ELF-1 (cell line): ENCODE measurements around the gene KRTAP10-11.
"Not testable (repeated sequence)": the region's sequence is repeated elsewhere in the genome, so short reads cannot be mapped to it uniquely, and the experiment has no call there.

Source experiments
- DNase-seq: peaks from one replicate; pipeline ENCODE4 v3.0.0-alpha.2; 2016; ENCODE audit warnings: low read depth, low spot score

KRTAP10-11 gene

DNA sequence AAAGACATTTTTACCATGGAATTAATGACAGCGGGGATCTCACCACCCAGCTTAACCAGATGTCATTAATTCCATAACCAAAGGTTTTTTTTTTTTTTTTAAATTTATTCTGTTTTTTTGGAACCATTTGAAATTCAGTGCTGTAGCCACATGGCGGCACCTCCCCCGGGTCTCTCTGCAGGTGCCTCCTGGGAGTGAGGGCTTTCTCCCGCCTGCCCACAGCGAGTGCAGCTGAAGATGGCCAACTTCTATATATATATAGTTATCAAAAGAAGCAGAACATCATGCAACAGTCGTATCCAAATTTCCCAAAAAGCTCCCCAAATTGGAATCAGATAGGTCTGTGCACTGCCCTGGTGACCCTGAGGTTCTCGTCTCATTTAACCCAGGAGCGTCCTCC is 30.7 kb upstream of the KRTAP10-11 start:
- DNase-seq, result no peak

DNA sequence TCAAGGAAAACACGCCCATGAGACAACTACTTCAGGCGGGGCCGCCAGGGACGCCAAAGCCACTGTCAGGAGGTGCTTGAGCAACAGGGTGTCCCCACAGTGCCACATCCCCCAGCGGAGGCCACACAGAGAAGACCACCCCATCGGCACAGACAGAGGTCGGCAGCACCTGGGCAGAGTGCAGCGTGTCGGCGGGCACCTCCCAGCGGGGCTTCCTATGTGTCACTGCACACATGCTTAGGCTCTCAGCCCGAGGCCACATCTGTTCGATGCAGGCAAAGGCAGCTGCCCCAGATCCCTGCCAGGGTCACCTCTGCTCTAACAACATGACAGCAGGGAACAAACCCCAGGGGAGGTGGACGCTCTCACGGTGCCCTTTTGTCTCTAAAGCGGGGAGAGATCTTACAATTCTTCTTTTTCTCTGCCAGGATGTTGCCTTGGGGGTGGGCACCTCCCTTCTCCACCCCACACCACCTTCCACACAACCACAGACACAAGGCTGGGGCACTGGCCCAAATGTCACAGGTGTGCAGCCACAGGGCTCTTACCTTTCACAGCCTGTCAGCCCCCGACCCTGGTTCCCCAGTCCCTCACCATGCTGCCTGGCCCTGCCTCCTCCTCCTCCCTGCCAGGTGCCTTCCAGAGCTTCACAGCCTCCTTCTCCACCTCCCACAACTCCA is 30.2 kb upstream of the KRTAP10-11 start:
- DNase-seq, result no peak

DNA sequence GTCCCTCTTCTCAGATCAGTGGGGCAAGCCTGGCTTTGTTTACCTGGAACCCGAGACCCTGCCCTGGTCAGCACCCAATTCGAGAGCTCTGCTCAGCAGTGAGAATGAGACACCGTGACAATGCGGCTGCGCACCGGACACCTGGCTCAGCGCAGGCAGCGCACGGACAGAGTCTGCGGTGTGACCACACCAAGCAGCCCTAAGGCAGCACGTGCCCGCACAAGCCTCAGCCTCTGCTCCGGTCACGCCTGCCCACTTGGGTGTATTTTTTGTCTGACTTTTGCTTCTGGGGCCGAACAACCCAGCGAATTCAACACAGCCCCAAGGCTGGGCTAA is 29.7 kb upstream of the KRTAP10-11 start:
- DNase-seq, result no peak

DNA sequence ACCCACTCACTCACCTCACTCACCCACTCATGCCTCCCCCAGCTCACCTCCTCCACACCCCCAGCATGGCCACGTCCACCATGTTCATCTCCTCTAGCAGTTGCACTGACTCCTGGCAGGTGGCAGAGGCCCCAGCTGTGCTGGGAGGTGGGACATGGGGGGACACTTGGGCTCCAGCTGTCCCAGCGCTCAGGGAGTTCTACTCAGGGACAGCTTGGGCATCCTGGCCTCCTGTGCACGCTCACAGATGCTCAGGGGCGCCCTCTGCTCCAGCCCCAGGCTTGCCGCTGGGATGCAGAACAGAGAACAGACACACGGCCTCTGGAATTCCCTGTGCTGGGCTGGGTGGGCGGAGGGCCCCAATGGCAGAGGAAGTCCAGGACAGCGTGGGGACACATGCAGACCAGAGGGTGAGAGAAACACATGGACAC is 29.1 kb upstream of the KRTAP10-11 start:
- DNase-seq, result no peak

DNA sequence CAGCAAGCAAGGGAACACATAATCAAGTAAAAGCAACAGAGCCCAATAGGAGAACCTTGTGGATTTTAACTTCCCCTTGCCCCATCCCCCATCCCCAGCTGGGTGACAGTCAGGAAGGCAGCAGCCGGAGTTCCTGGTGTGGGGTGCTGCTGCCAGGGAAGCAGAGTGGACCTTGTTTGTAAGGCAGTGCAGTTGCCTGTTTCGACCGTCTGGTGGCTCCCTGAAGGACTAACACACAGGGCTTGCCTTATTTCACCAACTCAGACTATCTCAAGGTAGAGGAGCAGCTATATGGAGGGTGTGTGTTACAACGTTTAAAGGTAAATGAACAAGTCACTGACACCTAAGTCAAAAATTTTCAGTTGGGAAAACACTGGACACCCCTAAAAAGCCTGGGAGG is 27.7 kb upstream of the KRTAP10-11 start:
- no peak for DNase-seq

DNA sequence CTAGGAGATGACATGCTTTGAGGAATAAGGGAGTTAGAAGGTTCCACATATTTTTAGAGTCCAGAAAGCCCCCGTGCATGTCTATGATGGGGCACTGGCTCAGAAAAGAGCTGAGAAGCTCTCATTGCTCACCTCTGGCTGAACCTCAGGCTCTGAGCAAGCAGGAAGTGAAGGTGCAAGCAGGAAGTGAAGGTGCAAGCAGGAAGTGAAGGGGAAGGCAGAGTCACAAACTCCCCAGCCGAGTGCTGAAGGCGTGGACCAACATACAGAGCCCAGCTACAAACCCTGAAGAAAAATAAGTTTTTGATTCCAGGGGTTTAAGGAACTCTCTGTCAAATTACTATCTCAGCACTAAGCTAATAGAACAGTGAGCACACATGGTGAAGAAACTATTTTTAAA is 27.3 kb upstream of the KRTAP10-11 start:
- no peak for DNase-seq

DNA sequence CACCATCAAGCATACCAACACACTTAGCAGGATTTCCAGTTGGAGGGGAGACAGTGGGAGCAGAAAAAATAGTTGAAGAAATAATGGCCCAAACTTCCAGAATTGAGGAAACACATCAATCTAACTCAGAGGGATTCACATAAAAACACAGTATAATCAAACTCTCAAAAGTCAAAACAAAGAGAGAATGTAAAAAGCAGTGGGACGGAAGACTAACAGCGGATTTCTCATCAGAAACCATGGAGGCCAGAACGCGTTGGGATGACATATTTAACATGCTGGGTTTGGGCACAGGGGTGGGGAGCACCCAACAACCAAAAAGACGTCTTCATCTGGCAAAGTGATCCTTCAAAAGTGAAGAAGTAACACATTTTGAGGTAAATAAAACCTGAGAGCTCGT is 26.3 kb upstream of the KRTAP10-11 start:
- DNase-seq, result no peak

DNA sequence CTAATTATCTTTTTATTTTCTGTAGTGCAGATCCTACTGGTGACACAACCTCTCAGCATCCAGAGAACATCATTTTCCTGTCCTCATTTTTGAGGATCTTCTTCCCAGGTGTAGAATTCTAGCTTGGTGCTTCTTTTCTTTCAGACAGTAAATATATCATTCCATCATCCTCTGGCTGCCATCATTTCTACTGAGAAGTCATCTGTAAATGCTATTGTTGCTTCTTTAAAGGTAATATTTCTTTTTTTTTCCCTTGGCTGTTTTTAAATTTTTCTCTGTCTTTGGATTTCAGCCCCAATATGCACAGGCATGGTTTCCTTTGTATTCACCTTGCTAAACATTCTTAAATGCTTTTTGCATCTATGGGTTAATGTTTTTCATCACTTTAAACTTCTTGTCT is 22.6 kb upstream of the KRTAP10-11 start:
- no peak for DNase-seq

DNA sequence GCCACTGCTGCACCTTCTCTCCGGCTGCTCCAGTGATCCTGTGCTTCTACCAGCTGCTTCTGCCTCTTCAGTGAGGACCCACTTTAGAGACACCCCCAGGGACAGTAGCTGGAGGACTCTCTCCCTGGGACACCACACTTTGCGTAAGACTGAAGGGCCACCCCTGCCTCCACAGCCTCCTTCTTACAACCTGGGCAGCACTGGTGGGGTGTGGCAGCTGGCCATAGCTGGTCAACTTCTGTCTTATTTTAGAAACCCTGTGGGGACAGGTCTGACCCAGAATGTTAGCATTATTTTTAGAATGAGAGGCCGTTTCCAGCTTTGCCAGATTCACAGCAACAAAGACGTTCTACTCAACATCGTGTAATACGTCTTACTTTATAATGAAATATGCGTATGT is 20.5 kb upstream of the KRTAP10-11 start:
- no peak for DNase-seq

DNA sequence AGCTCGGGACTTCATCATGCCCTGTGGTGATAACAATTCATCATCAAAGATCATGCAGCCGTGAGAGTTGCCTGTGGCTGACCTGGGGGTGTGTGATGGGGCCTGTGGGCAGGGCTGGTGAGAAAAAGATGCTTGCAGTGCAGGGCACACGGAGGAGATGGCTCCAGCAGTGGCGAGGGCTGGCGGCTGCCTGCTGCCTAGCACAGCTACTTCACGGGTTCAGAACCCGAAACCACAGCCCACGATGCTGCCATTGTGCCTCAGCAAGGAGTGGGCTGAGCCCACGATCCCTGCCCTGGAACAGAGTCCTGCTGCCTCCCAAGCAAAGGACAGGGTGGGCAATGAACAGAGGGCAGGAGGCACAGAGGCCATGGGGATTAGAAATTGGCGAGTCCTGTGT is 20.0 kb upstream of the KRTAP10-11 start:
- no peak for DNase-seq

DNA sequence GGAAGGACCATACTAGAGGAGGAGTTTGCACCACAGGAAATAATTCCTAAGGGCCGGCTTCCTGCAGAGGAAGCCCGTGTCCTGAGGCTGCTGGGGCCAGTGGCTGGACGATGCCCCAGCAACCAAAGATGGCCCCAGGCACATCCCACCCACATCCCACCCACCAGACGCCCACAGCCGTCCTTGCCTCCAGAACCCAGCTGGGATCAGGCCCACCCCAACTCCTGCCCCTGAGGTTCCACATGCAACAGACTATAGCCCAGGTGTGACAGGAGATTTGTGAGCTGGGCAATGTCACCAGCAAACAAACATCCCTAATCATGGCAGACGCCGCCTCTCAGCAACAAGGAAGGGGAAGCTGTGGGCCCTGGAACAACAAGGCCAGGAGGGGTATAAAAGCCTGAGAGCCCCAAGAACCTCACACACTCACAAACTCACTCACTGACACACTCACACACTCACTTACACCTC is 19.5 kb upstream of the KRTAP10-11 start, which contains the start of gene KRTAP10-9:
Gene KRTAP10-9, plus strand, starts transcription at position 421 of the 471 bp plus-strand sequence. CDS start 79 bp downstream, outside the sequence.
- no peak for DNase-seq

DNA sequence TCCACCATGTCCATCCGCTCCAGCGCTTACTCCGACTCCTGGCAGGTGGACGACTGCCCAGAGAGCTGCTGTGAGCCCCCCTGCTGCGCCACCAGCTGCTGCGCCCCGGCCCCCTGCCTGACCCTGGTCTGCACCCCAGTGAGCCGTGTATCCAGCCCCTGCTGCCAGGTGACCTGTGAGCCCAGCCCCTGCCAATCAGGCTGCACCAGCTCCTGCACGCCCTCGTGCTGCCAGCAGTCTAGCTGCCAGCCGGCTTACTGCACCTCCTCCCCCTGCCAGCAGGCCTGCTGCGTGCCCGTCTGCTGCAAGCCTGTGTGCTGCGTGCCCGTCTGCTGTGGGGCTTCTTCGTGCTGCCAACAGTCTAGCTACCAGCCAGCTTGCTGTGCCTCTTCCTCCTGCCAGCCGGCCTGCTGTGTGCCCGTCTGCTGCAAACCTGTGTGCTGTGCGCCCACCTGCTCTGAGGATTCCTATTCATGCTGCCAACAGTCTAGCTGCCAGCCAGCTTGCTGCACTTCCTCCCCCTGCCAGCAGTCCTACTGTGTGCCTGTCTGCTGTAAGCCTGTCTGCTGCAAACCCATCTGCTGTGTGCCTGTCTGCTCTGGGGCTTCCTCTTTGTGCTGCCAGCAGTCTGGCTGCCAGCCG is 18.9 kb upstream of the KRTAP10-11 start:
- DNase-seq, result not testable (repeated sequence)

DNA sequence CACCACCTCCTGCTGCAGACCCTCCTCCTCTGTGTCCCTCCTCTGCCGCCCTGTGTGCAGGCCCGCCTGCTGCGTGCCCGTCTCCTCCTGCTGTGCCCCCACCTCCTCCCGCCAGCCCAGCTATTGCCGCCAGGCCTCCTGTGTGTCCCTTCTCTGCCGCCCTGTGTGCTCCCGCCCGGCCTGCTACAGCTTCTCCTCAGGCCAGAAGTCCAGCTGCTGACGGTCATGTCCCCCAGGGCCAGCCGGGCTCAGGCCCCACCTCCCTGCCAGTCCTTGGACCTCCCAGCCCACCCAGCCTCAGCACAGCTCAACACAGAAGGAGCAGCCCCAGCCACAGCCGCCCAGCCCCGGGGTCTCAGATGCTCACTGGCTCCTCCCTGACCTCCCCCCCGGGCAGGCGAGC is 18.4 kb upstream of the KRTAP10-11 start:
- not testable (repeated sequence) for DNase-seq

DNA sequence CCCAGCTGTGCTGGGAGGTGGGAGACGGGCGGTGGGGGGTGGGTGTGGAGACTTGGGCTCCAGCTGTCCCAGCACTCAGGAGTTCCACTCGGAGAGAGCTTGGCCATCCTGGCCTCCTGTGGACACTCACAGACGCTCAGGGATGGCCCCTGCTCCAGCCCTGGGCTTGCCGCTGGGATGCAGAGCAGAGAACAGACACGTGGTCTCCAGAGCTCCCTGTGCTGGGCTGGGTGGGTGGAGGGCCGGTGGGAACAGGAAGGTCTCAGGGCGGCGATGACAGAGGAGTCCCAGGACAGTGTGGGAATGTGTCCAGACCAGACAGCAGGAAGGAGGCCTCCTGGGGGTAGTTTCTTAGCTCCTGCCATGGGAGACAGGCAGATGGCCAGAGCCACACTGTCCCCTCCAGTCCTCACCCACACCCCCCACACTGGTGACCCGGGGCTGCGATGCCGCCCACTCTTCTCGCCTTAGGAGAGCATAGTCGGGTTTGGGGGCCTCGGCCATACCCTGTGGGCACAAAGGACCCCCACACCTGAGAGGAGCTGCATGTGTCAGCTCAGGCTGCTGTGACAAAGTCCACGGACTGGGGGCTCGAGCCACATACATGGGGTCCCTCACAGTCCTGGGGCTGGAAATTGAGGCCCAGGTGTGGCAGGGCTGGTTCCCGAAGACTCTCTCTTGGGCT is 17.4 kb upstream of the KRTAP10-11 start:
- DNase-seq, result no peak

DNA sequence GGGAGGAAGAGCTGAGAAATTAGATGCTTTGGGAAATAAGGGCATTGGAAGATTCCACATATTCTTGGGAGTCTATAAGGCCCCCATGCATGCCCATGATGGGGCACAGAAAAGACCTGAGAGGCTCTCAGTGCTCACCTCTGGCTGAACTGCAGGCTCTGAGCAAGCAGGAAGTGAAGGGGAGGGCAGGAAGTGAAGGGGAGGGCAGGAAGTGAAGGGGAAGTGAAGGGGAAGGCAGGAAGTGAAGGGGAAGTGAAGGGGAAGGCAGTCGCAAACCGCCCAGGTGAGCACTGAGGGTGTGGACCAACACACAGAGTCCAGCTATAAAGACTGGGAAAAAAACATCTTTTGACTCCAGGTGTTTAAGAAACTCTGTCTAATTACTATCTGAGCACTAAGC is 15.8 kb upstream of the KRTAP10-11 start:
- DNase-seq, result no peak

DNA sequence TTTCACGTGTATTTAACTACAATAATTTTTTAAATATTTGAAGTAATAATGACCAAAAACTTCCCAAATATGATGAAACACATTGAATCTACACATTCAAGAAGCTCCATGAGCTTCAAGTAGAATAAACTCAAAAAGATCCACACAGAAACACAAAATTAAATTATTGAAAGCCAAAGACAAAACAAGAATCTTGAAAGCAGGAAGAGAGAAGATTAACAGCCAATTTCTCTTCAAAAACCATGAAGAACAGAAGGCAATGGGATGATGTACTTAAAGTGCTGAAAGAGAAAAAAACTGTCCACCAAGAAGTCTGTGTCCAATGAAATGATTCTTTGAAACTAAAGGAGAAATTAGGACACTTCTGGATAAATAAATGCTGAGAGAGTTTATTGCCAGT is 14.1 kb upstream of the KRTAP10-11 start:
- no peak for DNase-seq

DNA sequence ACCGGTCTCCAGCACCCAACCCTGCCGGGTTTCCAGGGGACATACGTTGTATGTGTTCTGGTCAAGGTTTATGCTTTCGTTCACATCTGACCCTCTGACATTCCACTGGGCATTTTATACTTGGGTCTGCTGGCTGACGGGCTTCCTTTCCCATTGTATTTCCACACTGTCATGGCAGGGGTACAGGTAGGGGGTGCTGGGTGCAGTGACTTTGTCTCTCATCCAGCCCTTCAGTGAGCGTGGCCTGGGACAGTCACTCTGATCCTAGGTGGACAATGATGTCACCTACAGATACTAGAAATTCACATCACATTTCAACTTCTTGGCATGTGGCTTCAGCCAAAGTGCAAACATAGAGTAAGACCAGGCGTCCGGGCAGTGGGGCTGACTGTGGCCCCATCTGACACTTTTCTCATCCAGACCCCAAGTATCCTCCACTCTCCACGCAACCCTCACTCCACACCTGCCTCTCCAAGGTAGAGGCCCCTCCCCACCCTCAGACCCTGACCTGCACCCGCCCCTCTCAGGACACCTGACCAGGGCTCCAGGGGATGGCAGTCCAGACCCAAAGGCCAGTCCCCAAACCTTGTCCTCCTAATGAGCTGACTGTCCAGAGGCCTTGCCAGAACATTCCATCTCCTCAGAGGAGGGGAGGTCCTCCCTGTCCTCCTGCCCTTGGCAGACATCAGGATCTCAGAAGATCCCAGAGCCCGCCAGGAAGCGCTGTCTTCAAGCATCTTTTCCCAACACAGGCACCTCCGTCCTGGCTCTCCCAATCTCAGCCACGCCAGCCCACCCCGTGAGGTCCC is 9.8 kb upstream of the KRTAP10-11 start:
- no peak for DNase-seq

DNA sequence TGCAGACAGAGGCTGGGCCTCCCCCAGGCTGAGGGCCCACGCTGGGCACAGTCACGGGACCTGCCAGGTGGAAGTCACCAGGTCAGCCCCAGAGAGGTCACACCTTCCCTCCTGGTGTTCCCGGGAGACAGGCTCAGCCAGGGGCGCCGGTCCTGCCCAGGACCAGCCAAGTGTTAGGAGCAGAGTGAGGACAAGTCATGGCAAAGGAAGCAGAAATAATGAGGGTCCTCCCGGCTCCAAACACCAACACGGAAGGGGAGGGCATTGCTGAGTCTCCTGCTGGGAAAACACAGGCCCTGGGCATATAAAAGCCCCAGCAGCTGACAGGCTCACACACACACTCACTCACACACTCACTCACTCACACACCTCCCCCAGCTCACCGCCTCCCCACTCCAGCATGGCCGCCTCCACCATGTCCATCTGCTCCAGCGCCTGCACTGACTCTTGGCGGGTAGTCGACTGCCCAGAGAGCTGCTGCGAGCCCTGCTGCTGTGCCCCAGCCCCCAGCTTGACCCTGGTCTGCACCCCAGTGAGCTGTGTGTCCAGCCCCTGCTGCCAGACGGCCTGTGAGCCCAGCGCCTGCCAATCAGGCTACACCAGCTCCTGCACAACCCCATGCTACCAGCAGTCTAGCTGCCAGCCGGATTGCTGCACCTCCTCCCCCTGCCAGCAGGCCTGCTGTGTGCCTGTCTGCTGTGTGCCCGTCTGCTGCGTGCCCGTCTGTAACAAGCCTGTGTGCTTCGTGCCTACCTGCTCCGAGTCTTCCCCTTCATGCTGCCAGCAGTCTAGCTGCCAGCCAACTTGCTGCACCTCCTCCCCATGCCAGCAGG is 9.0 kb upstream of the KRTAP10-11 start, which contains the start of gene KRTAP10-10:
Gene KRTAP10-10, plus strand, starts transcription at position 339 of the 833 bp plus-strand sequence. Its CDS starts 62 bp downstream, at position 401.
- no peak for DNase-seq

DNA sequence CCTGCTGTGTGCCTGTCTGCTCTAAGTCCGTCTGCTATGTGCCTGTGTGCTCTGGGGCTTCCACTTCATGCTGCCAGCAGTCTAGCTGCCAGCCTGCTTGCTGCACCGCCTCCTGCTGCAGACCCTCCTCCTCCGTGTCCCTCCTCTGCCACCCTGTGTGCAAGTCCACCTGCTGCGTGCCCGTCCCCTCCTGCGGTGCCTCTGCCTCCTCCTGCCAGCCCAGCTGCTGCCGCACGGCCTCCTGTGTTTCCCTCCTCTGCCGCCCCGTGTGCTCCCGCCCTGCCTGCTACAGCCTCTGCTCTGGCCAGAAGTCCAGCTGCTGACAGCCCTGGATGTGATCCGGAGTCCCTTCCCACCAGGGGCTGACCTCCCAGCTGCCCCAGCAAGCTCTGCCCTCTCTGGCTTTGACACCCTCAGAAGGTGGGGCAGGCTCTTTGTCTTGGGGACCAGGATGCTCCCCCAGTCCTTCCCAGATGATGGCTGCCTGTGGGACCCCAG is 8.3 kb upstream of the KRTAP10-11 start:
- not testable (repeated sequence) for DNase-seq

DNA sequence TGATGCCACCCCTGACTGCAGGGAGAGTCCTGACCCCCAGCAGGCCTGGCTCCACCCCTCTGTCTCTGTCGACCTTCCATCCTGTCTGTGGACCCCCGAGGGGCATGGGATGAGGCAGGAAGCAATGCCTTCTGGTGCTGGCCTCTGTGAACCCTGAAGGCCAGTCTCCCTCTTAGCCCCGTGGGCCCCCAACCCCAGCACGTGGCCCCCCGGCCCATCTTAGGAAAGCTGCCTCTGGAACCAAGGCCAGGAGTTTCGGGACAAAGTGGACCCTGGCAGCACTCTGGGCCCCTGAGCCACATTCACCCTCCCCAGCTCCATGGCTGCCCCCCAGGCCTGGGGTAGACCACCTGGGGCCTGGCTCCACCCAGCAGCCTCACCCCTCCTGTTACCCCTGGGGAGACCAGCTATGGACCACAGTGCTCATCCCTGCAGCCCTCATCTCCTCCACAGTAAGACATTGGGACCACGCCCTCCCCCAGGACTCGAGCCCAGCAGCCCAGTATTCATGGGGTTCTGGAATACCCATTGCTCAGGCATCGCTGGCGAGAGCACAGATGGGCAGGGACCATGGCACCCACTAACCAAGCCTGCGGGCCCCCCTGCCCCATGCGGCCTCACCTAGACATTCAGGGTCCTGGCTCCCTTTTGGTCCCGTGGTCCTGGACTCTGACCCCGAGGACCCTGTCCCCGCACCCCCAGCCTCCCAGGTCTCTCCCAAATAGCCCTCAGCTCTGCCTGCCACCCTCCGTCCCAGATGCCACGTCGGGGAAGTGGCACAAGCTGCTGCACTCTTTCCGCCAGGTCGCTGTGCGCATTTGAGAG is 7.5 kb upstream of the KRTAP10-11 start:
- not testable (repeated sequence) for DNase-seq
